Measurements from ENCODE around the gene PIK3CB.

The PIK3CB gene

DNA sequence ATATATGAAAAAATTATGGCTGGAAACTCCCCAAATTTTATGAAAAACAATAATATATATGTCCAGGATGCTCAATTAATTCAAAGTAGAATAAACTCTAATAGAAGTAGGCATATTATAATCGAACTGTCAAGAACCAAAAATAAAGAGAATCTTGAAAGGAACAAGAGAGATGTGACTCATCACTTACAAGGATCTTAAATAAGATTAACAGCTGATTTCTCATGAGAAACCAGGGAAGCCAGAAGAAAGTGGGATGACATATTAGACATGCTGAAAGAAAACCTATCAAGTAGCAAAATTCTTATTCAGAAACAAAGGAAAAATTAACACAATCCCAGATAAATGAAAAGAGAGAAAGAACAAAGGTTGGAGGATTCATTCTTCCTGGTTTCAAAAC, 159.3 kb downstream of the PIK3CB start:
- H3K27me3 ChIP-seq (ENCODE audit: control insufficient read depth in 3 of 3, insufficient read depth in 3 of 3, low read depth in 1 of 3, low read length in 3 of 3) = no peaks in the 10 kb centered on the region
- no peak overlapping the region for H3K18ac ChIP-seq (ENCODE audit: low read length)
- WGBS, 2 donors (ENCODE audit: extremely low coverage in 2 of 2, insufficient read length in 2 of 2, insufficient replicate concordance in 1 of 2) = no CpG with 5 or more reads among the region's 1 CpG
- H2BK12ac ChIP-seq (ENCODE audit: low read length) = no peak overlapping the region
- H2BK5ac ChIP-seq (ENCODE audit: low read length) = no peak overlapping the region
- no peak overlapping the region for H3K4me2 ChIP-seq (ENCODE audit: insufficient read depth, low read length, poor library complexity, severe bottlenecking)
- no peak overlapping the region for H2AK5ac ChIP-seq (ENCODE audit: low read depth, low read length)
- H3K36me3 ChIP-seq (replicated peaks in 1 of 2; ENCODE audit: control insufficient read depth in 2 of 2, insufficient read depth in 2 of 2, low read length in 2 of 2) = peaks cover 7 to 16% of the 10 kb centered on the region in 2 donors
- H4K91ac ChIP-seq (ENCODE audit: low read depth, low read length, poor library complexity) = no peak overlapping the region
- no peak overlapping the region for H3K23ac ChIP-seq (ENCODE audit: low read depth, low read length, poor library complexity)
- H2BK15ac ChIP-seq (ENCODE audit: low read length) = no peak overlapping the region
- H3K79me1 ChIP-seq (ENCODE audit: low read depth, low read length) = no peaks in the 10 kb centered on the region
- H3K27ac ChIP-seq (replicated peaks; ENCODE audit: low read length) = no peak overlapping the region
- no peak for DNase-seq (ENCODE audit: low spot score)
- H3K14ac ChIP-seq (ENCODE audit: low read length) = no peak overlapping the region
- no peak overlapping the region for H3K4me3 ChIP-seq (ENCODE audit: low read length in 2 of 2)
- H3K4me1 ChIP-seq (ENCODE audit: control insufficient read depth in 2 of 2, insufficient read depth in 1 of 2, low read depth in 1 of 2, low read length in 2 of 2) = peaks cover 0 to 18% of the 10 kb centered on the region in 2 donors
- no peak overlapping the region for H3K4ac ChIP-seq (ENCODE audit: low read length)
- H3K9me3 ChIP-seq (replicated peaks in 1 of 2; ENCODE audit: control insufficient read depth in 2 of 2, insufficient read depth in 1 of 2, low read depth in 1 of 2, low read length in 2 of 2) = peaks cover 2 to 33% of the 10 kb centered on the region in 2 donors
- no peak overlapping the region for H2AFZ ChIP-seq (ENCODE audit: low read length)
- no peak overlapping the region for H3K9ac ChIP-seq (ENCODE audit: low read depth, low read length, poor library complexity)
- no peak overlapping the region for H4K8ac ChIP-seq (ENCODE audit: low read depth, low read length)
- no peak overlapping the region for H2BK120ac ChIP-seq (ENCODE audit: low read depth, low read length)

DNA sequence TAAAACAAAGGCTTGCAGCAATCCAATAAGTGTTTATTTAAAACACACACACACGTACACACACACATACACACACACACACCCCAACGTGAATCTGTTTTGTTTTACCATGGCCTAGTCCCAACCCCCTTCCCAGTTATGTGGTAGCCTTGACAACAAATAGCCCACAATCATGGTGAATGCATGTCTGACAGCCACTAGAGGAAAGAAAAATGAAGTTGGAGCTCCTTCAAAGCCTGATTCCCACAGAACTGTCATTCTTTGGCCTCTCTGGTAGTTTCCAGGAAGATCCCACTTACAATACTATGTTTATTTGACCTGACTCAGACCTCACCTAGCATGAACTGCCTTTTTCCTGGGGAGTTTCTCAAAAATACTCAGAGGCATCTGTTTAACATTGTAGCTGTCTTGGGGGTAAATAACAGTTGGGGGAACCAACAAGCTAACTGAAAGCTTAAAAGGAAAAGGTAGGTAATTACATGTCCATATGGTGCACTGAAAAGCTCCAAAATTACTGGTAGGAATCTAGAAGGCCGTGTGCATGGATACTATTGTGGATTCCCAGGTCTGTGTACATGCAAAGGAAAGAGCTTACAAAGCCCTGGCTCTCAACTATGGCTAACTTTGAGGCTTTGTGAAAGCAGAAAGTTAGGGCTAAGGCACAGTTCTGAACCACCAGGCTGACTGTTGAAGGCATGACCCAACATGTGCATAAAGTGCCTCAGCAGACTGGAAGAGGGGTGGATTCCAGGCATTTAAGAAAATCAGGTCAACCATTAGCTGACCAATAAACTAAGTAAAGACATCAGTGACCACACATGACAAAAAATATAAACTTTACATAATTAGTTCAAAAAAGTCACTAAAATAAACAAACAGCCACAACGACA, 160.8 kb downstream of the PIK3CB start:
- H3K36me3 ChIP-seq (replicated peaks in 1 of 2; ENCODE audit: control insufficient read depth in 2 of 2, insufficient read depth in 2 of 2, low read length in 2 of 2) = peaks cover 7 to 9% of the 10 kb centered on the region in 2 donors

DNA sequence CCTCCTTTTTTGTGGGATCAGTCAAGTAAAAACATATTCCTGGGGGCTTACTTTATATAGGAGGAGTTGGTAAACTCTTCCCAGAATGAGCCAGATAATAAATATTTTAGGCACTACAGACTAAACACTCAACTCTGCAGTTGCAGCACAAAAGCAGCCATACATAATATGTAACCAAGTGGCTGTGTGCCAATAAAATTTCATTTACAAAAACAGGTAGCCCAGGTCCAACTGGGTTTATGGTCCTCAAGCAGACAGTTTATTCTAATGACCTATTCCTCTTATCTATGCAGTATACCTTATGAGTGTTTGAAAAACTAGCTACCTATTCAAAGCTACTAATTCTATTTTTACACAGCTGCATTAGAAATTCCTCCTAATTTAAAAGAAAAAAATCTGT, 164.3 kb downstream of the PIK3CB start:
- peaks cover 2 to 13% of the 10 kb centered on the region in 2 donors for H3K9me3 ChIP-seq (replicated peaks in 1 of 2; ENCODE audit: control insufficient read depth in 2 of 2, insufficient read depth in 1 of 2, low read depth in 1 of 2, low read length in 2 of 2)

More for the DNA sequence above, 160.8 kb downstream of the PIK3CB start:
- H3K79me1 ChIP-seq (ENCODE audit: low read depth, low read length) = no peaks in the 10 kb centered on the region
- H4K91ac ChIP-seq (ENCODE audit: low read depth, low read length, poor library complexity) = no peak overlapping the region
- no peaks in the 10 kb centered on the region for H3K27me3 ChIP-seq (ENCODE audit: control insufficient read depth in 3 of 3, insufficient read depth in 3 of 3, low read depth in 1 of 3, low read length in 3 of 3)
- H3K18ac ChIP-seq (ENCODE audit: low read length) = no peak overlapping the region
- DNase-seq (ENCODE audit: low spot score) = no peak
- H3K23ac ChIP-seq (ENCODE audit: low read depth, low read length, poor library complexity) = no peak overlapping the region
- H2BK12ac ChIP-seq (ENCODE audit: low read length) = no peak overlapping the region
- no peak overlapping the region for H2BK5ac ChIP-seq (ENCODE audit: low read length)
- no CpG with 5 or more reads among the region's 4 CpGs for WGBS, 2 donors (ENCODE audit: extremely low coverage in 2 of 2, insufficient read length in 2 of 2, insufficient replicate concordance in 1 of 2)
- H3K27ac ChIP-seq (replicated peaks; ENCODE audit: low read length) = no peak overlapping the region
- H4K8ac ChIP-seq (ENCODE audit: low read depth, low read length) = no peak overlapping the region
- no peak overlapping the region for H3K14ac ChIP-seq (ENCODE audit: low read length)
- H3K9me3 ChIP-seq (replicated peaks in 1 of 2; ENCODE audit: control insufficient read depth in 2 of 2, insufficient read depth in 1 of 2, low read depth in 1 of 2, low read length in 2 of 2) = peaks cover 2 to 33% of the 10 kb centered on the region in 2 donors
- H2BK15ac ChIP-seq (ENCODE audit: low read length) = no peak overlapping the region
- H3K4ac ChIP-seq (ENCODE audit: low read length) = no peak overlapping the region
- no peak overlapping the region for H2BK120ac ChIP-seq (ENCODE audit: low read depth, low read length)
- peak overlapping the region; percentile 8 for H2AFZ ChIP-seq (ENCODE audit: low read length)
- no peak overlapping the region for H2AK5ac ChIP-seq (ENCODE audit: low read depth, low read length)
- H3K4me3 ChIP-seq (ENCODE audit: low read length in 2 of 2) = no peak overlapping the region
- peaks cover 0 to 29% of the 10 kb centered on the region in 2 donors for H3K4me1 ChIP-seq (ENCODE audit: control insufficient read depth in 2 of 2, insufficient read depth in 1 of 2, low read depth in 1 of 2, low read length in 2 of 2)
- H3K9ac ChIP-seq (ENCODE audit: low read depth, low read length, poor library complexity) = peak overlapping the region; percentile 34
- H3K4me2 ChIP-seq (ENCODE audit: insufficient read depth, low read length, poor library complexity, severe bottlenecking) = no peak overlapping the region

DNA sequence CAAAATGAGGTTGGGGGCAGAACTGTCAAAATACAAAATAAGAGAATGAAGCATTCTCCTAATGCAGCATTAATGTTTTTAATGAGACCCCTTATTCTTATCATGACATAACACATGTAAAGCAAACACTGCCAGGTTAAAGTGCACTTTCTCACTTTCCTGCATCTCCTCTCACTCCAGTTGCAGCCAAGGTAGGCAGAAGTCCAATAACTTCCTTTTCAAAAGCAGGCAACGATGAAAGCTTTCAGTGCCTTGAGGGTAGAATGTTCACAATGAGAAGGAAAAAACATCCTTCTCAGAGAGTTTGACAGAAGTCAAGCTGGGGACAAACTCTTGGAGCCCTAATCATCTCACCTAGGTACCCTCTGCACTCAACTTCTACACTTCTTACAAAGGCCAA, 166.6 kb downstream of the PIK3CB start:
- no CpG with 5 or more reads among the region's 1 CpG for WGBS, 2 donors (ENCODE audit: extremely low coverage in 2 of 2, insufficient read length in 2 of 2, insufficient replicate concordance in 1 of 2)

More for the DNA sequence above, 164.3 kb downstream of the PIK3CB start:
- no peak overlapping the region for H2BK120ac ChIP-seq (ENCODE audit: low read depth, low read length)
- no peak overlapping the region for H3K4ac ChIP-seq (ENCODE audit: low read length)
- no peak overlapping the region for H3K9ac ChIP-seq (ENCODE audit: low read depth, low read length, poor library complexity)
- no peak overlapping the region for H2AK5ac ChIP-seq (ENCODE audit: low read depth, low read length)
- no peak overlapping the region for H2BK12ac ChIP-seq (ENCODE audit: low read length)
- H3K4me2 ChIP-seq (ENCODE audit: insufficient read depth, low read length, poor library complexity, severe bottlenecking) = no peak overlapping the region
- no peak overlapping the region for H3K4me3 ChIP-seq (ENCODE audit: low read length in 2 of 2)
- H3K23ac ChIP-seq (ENCODE audit: low read depth, low read length, poor library complexity) = no peak overlapping the region
- H2AFZ ChIP-seq (ENCODE audit: low read length) = no peak overlapping the region
- H3K27ac ChIP-seq (replicated peaks; ENCODE audit: low read length) = no peak overlapping the region
- H4K91ac ChIP-seq (ENCODE audit: low read depth, low read length, poor library complexity) = no peak overlapping the region
- H3K18ac ChIP-seq (ENCODE audit: low read length) = no peak overlapping the region
- H3K36me3 ChIP-seq (replicated peaks in 1 of 2; ENCODE audit: control insufficient read depth in 2 of 2, insufficient read depth in 2 of 2, low read length in 2 of 2) = peaks cover 3 to 11% of the 10 kb centered on the region in 2 donors
- no peak for DNase-seq (ENCODE audit: low spot score)
- H2BK15ac ChIP-seq (ENCODE audit: low read length) = no peak overlapping the region
- H3K79me1 ChIP-seq (ENCODE audit: low read depth, low read length) = no peaks in the 10 kb centered on the region
- H3K27me3 ChIP-seq (ENCODE audit: control insufficient read depth in 3 of 3, insufficient read depth in 3 of 3, low read depth in 1 of 3, low read length in 3 of 3) = no peaks in the 10 kb centered on the region
- peaks cover 0 to 29% of the 10 kb centered on the region in 2 donors for H3K4me1 ChIP-seq (ENCODE audit: control insufficient read depth in 2 of 2, insufficient read depth in 1 of 2, low read depth in 1 of 2, low read length in 2 of 2)
- no peak overlapping the region for H3K14ac ChIP-seq (ENCODE audit: low read length)
- H2BK5ac ChIP-seq (ENCODE audit: low read length) = no peak overlapping the region
- no peak overlapping the region for H4K8ac ChIP-seq (ENCODE audit: low read depth, low read length)

More for the DNA sequence above, 166.6 kb downstream of the PIK3CB start:
- Histone ChIP-seq H2AFZ (ENCODE audit: low read length) (no peak overlapping the region), H2BK12ac (ENCODE audit: low read length) (no peak overlapping the region), H3K9ac (ENCODE audit: low read depth, low read length, poor library complexity) (no peak overlapping the region), H4K91ac (ENCODE audit: low read depth, low read length, poor library complexity) (no peak overlapping the region), H3K18ac (ENCODE audit: low read length) (no peak overlapping the region), H3K27ac (replicated peaks; ENCODE audit: low read length) (no peak overlapping the region), H4K8ac (ENCODE audit: low read depth, low read length) (no peak overlapping the region), H3K4me3 (ENCODE audit: low read length in 2 of 2) (no peak overlapping the region), H3K79me1 (ENCODE audit: low read depth, low read length) (no peaks in the 10 kb centered on the region), H3K27me3 (ENCODE audit: control insufficient read depth in 3 of 3, insufficient read depth in 3 of 3, low read depth in 1 of 3, low read length in 3 of 3) (no peaks in the 10 kb centered on the region), H3K9me3 (replicated peaks in 1 of 2; ENCODE audit: control insufficient read depth in 2 of 2, insufficient read depth in 1 of 2, low read depth in 1 of 2, low read length in 2 of 2) (peaks cover 0 to 2% of the 10 kb centered on the region in 2 donors), H3K4ac (ENCODE audit: low read length) (no peak overlapping the region), H3K36me3 (replicated peaks in 1 of 2; ENCODE audit: control insufficient read depth in 2 of 2, insufficient read depth in 2 of 2, low read length in 2 of 2) (peaks cover 3 to 27% of the 10 kb centered on the region in 2 donors), H2BK120ac (ENCODE audit: low read depth, low read length) (no peak overlapping the region), H3K23ac (ENCODE audit: low read depth, low read length, poor library complexity) (no peak overlapping the region), H3K14ac (ENCODE audit: low read length) (no peak overlapping the region), H2BK15ac (ENCODE audit: low read length) (no peak overlapping the region), H3K4me1 (ENCODE audit: control insufficient read depth in 2 of 2, insufficient read depth in 1 of 2, low read depth in 1 of 2, low read length in 2 of 2) (peaks cover 0 to 16% of the 10 kb centered on the region in 2 donors), H2AK5ac (ENCODE audit: low read depth, low read length) (no peak overlapping the region), H3K4me2 (ENCODE audit: insufficient read depth, low read length, poor library complexity, severe bottlenecking) (no peak overlapping the region), H2BK5ac (ENCODE audit: low read length) (no peak overlapping the region)
- no peak for DNase-seq (ENCODE audit: low spot score)

All from neuronal stem cell (in vitro differentiated cells).